Coronary artery (tissue), 2 donors: ENCODE measurements around the gene TBC1D19.
A peak's percentile ranks its signal among the peaks of the same experiment; 100 is the strongest.
"Not testable (repeated sequence)": the region's sequence is repeated elsewhere in the genome, so short reads cannot be mapped to it uniquely, and the experiment has no call there.

Source experiments
- DNase-seq: peaks from one replicate; pipeline ENCODE4 v3.0.0-alpha.2; 2017; ENCODE audit warnings: low spot score
- H3K27ac ChIP-seq, 2 donors: fragments of 200-600 bp; sonication (generic); one replicate each; pipeline ENCODE4 v1.5.1; 2016 to 2019
- H3K4me3 ChIP-seq: fragments of 200-600 bp; sonication (generic); 2 replicates; pipeline ENCODE4 v1.5.1; 2016; ENCODE audit warnings: mild to moderate bottlenecking, moderate library complexity
- TF ChIP-seq, protein P1 (sequence below): fragments of 200-600 bp; sonication (generic); IDR thresholded peaks from one replicate; pipeline ENCODE4 v1.5.1; 2019; ENCODE audit warnings: antibody characterized with exemption

Gene TBC1D19

DNA sequence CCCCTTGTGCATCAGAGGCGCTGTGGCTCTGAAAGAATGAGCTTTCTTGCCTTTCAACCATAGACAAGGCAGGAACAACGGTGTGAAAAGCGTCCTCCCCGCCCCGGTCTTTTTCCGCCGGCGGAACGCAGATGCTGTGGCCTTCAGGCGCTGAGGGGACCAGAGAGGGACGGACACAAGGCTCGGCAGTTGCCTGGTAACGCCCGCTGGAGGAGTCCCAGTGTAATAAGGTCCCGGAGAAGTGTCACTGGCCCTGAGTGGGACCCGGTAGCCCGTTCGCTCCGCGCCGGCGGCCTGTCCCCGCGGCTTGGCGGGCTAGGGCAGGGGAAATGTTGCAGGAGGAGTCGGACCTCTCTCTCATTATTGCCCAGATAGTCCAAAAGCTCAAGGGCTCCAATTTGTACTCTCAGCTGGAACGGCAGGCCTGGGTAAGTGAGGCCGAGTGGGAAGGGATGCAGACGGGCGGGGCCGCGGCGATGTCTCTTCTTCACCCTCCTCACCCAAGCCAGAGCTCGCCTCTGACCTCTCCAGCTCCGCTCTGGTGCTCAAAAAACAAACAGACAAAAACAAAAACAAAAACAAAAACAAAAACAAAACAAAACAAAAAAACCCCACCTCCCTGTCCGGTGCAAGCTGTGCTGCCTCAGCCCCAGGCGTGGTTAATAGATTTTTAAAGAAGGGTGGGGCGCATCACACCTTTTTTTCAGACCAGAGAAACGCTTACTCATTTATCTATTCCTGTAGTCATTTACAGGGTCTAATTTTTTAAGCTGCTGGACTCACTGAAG is at the start of gene TBC1D19:
Gene TBC1D19, plus strand, starts transcription at position 220 of the 788 bp plus-strand sequence. Its CDS starts 110 bp downstream, at position 330.
- TF ChIP-seq, protein P1, sequence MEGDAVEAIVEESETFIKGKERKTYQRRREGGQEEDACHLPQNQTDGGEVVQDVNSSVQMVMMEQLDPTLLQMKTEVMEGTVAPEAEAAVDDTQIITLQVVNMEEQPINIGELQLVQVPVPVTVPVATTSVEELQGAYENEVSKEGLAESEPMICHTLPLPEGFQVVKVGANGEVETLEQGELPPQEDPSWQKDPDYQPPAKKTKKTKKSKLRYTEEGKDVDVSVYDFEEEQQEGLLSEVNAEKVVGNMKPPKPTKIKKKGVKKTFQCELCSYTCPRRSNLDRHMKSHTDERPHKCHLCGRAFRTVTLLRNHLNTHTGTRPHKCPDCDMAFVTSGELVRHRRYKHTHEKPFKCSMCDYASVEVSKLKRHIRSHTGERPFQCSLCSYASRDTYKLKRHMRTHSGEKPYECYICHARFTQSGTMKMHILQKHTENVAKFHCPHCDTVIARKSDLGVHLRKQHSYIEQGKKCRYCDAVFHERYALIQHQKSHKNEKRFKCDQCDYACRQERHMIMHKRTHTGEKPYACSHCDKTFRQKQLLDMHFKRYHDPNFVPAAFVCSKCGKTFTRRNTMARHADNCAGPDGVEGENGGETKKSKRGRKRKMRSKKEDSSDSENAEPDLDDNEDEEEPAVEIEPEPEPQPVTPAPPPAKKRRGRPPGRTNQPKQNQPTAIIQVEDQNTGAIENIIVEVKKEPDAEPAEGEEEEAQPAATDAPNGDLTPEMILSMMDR: no peak
- Histone ChIP-seq H3K27ac (peak within 1 kb of the TSS; percentile 51 to 85), H3K4me3 (peak within 1 kb of the TSS; percentile 93)
- DNase-seq: peak; percentile 88

GRCh38 chr4:26542991-26543390 is 40.9 kb upstream of the TBC1D19 start:
- DNase-seq: no peak
- no peak overlapping the region for H3K27ac ChIP-seq
- TF ChIP-seq, protein P1: no peak
- no peak overlapping the region for H3K4me3 ChIP-seq

DNA sequence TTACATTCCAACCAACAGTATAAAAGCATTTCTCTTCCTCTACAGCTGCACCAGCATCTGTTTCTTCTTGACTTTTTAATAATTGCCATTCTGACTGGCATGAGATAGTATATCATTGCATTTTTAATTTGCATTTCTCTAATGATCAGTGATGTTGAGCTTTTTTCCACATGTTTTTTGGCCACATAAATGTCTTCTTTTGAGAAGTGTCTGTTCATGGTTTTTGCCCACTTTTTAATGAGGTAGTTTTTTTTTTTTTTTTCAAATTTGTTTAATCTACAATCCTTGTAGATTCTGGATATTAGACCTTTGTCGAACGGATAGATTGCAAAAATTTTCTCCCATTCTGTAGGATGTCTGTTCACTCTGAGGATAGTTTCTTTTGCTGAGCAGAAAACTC is 39.5 kb upstream of the TBC1D19 start:
- Histone ChIP-seq H3K4me3 (no peak overlapping the region), H3K27ac (no peak overlapping the region)
- TF ChIP-seq, protein P1: no peak
- no peak for DNase-seq

GRCh38 chr4:26548379-26548778 is 35.5 kb upstream of the TBC1D19 start:
- not testable (repeated sequence) for H3K4me3 ChIP-seq, H3K27ac ChIP-seq, DNase-seq

DNA sequence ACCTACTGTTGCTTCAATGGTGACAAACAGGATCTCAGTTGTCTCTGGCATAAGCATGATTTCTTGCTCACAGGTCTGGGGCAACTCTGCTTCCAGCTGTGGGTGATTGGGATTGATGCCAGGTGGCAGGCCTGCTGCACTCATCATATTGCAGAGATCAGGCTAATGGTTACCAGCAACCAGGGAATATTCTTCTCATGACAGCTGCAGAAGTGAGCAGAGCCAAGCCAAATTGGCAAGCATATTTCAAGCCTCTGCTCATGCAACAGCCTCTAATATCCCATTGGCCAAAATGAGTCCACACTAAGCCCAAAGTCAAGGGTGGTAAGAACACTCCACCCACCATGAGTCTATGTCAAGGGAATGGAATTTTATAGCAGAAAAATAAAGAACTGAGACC is 26.7 kb upstream of the TBC1D19 start:
- no peak overlapping the region for H3K4me3 ChIP-seq
- TF ChIP-seq, protein P1: no peak
- H3K27ac ChIP-seq: no peak overlapping the region
- no peak for DNase-seq

DNA sequence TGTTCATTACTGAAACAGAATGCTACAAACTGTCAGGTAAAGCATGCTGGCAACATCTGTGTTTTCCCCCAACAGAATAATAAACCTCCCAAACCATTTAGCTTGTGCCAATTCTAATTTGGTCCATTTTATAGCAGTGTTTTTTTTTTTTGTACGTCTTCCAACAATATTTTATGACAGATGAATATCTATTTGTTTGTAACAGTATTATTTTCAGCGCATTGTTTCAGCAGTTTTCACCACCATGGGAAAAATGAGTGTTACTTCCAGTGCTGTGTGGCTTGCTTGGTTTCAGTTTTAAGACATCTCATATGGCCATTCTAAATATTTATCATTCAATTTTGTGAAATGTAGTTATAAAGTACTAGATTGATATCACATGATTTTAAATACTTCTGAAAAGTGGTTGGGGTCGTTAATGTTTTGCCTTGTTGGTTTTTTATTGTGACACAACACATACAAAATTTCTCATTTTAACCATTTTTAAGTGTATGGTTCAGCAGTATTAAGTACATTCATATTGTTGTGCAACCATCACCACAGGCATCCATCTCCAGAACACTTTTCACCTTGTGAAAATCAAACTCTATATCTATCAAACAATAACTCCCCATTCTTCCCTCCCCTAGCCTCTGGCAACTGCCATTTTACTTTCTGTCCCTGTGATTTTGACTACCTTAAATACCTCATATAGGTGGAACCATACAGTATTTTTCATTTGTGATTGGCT is 25.6 kb upstream of the TBC1D19 start:
- no peak for DNase-seq
- H3K27ac ChIP-seq: no peak overlapping the region

GRCh38 chr4:26566133-26566532 is 17.8 kb upstream of the TBC1D19 start:
- DNase-seq: no peak
- H3K27ac ChIP-seq: no peak overlapping the region
- TF ChIP-seq, protein P1: no peak
- no peak overlapping the region for H3K4me3 ChIP-seq

More for the DNA sequence above, 25.6 kb upstream of the TBC1D19 start:
- TF ChIP-seq, protein P1: no peak
- H3K4me3 ChIP-seq: no peak overlapping the region
